NCI-H2029 (cell line): ENCODE data around the gene SWAP70.
A peak's percentile ranks its signal among the peaks of the same experiment; 100 is the strongest.

Experiments
- DNase-seq: peaks from one replicate; lab custom pipeline; 2025; lab: John Stamatoyannopoulos, UW

Gene SWAP70

DNA sequence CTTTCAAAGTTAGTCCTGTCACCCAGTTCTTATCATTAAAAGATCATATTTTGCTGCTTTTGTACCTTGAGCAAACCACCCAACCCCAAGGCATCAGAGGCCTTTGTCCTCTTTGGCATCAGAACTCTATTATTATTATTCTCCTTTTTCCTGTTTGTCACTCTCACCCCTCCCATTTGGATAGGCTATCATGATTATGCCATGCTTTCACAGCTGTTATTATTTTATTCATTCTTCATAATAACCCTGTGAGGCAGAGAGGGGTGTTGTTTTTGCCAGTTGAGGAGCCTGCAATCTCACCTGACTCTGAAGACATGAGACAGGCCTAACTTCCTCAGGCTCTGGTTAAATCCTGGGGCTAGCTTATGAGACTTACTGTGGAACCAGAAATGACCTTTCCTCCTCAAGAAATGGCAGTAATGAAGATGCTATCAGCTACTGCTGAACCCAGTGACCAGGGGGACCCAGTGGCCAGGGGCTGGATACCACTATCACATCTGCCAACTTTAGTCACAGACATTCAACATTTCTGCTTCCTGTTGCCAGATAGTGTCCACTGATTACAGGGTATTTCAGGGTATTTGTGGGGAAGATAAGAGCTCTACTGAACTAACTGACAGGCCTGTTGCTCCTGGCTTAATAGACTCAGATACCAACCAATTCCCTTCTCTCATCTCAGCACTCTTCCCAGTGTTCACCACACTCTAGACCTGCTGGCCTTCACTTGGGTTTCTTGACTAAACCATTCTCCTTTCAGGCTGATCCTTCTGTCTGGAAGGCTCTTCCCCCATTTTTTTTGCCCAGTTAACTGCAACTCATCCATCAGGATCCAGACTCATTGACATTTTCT lies 11.8 kb upstream of the SWAP70 start:
- no peak for DNase-seq

DNA sequence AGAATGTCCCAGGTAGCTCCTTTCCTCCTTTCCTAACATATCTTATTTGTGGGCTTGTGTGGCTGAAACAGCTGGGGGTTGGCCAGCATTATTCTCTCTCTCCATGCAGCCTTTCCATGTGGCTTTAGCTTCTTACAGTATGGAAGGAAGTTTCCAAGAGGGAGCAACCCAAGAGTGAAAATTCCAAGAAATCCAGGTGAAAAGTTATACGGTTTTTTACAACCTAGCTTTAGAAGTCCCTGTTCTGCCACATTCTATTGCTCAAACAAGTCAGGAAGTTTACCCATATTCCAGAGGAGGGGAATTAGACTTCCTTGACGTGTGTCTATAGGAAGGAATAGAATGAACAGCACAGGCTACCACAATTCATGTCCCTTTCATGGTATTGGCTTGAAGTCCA lies 10.0 kb upstream of the SWAP70 start:
- no peak for DNase-seq

DNA sequence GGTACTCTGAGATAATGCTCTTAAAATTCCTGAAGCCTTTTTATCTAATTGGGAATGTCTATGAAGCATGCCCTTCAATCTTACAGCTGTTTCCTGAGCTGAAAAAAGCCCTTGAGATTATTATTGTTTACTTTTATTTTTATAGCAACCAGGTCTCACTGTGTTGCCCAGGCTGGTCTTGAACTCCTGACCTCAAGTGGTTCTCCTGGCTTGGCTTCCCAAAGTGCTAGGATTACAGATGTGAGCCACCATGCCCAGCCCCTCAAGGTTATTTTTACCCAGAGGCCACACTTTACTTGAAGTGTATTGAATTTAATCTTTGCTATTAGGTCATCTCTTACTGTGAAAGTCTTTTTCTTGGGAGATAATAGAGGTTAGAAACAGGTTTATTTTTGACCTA lies 7.0 kb upstream of the SWAP70 start:
- DNase-seq = peak; percentile 33

DNA sequence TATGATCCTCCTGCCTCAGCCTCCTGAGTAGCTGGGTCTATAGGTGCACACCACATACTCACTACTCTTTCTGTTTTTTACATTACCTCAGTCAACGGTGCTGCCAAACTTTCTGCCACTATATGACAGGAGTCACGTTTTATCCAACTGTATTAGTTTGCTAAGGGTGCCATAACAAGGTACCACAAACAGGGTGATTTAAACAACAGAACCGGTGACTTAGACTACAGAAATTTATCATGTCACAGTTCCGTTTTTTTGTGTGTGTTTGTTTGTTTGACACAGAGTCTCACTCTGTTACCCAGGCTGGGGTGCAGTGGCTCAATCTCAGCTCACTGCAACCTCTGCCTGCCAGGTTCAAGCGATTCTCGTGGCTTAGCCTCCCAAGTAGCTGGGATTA lies 6.3 kb upstream of the SWAP70 start:
- no peak for DNase-seq

DNA sequence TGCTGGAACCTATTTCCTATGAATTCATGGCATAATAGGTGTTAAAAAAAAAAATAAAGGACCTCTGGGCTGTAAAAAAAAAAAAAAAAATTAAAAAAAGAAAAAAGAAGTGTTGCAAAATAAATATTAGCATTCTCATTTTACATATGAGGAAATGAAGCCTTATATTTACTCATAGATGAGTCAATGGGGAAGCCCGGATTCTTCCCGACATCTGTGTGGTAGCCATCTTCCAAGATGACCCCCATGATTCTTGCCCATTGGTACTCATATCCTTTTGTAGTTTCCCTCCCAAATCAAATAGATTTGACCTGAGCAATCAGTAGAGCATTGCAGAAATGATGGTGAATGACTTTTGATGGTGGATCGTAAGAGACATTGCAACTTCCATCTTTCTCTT lies 3.0 kb upstream of the SWAP70 start:
- DNase-seq = peak; percentile 76

DNA sequence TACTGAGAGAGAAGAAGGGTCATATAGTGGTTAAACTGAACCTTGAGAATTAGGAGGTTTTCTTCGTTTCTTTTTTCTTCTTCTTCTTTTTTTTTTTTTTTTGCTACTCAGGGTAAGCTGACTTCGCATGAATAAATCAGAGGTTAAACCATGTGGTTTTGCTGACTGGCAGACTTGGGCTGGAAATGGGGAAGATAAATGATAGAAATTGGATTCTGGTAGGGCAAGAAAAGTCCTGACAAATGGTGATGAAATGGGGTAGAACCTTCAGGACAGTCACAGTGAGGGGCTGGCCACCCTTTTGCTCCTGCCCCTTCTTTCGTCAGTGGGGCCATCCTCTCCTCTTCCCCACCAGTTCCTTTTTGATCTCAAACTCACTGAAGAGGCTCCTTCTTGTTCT lies 1.6 kb upstream of the SWAP70 start:
- no peak for DNase-seq

DNA sequence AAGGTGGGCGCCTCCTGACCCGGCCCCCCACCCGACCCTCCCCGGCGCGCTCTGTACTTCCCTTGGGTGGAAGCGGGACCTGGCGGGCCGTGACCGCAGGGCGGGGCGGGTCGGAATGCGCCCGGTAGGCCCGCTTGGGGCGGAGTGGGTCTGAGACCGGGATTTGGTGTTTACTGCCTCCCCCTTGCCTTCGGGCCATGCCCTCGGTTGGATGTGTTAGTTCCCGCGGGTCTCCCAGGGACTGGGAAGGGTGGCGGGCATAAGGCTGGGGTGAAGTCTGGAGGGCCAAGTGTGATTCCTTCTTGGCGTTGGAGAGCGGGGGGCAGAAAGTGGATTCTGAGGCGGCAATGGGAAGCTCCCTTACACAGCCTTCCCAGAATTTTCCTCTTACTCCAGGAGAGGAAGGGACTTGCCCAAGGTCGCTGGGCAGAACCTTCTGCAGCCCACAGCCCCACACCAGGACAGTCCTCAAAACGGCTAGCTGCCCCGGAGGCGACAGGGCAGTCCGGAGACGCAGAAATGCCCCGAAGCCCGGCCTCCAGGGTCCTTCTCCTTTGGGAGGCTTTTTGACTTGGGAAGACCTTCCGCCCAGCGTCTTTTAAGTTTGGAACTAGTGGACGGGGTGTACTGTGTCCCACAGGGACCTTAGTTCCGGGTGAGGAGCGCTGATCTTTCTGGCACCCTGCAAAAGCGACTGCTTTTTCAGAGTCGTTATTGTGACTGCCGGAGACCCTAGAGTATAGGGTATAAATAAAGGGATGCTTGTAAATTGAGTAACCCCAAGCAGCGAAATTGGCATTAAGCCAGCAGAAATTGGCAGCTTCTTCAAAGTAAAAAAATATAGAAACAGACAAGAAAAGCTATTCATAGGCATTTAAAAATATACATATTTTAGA lies 647 bp downstream of the SWAP70 start:
- peak; percentile 20 for DNase-seq

DNA sequence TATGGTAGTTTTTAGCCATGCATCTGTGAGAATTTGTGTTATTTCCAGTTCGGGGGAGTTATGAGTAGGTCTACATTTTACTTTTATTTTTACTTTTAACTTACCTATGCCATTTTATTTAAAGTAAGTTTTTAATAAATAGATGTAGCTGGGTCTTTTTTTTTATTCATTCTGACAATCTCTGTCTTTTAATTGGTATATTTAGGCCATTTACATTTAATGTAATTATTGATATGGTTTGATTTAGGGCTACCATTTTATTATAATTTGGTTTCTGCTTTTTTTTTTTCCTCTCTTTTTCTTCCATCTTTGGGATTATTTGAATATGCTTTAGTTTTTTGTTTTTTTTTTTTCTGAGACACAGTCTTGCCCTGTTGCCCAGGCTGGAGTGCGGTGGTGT lies 1.9 kb downstream of the SWAP70 start:
- DNase-seq = no peak

DNA sequence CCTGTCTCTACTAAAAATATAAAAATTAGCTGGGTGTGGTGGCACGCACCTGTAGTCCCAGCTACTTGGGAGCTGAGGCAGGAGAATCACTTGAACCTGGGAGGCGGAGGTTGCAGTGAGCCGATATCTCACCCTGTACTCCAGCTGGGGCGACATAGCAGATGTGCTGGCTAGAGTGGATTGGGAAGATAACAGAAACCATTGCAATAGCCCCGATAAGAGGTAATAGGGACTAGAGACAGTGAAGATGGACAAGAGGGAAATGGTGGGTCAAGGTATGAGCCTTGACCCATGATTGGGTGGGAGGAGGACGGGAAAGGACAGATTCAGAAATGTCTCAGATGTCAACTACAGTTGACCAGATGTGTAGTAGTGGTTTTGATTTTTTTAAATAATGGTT lies 6.1 kb downstream of the SWAP70 start:
- no peak for DNase-seq

DNA sequence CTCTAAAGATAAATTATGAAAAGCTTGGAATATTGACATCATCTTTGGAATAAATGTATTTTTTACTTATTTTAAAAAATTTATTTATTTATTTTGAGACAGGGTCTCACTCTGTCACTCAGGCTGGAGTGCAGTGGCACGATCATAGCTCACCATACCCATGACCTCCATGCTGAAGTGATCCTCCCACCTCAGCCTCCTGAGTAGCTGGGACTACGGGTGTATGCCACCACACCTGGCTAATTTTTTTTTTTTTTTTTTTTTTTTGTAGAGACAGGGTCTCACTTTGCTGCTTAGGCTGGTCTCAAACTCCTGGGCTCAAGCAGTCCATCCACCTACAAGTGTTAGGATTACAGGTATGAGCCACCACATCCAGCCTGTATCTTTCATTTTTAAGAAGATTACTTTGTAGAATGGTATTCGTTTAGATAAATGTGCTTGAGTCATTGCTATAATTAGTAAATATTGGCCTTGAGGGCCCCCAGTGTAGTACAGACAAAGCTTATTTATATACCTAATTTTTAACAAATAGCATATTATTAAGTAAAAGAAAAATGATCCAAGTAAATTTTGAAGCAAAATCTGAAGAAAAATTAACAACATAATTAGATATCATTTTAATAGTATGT lies 8.5 kb downstream of the SWAP70 start:
- no peak for DNase-seq

DNA sequence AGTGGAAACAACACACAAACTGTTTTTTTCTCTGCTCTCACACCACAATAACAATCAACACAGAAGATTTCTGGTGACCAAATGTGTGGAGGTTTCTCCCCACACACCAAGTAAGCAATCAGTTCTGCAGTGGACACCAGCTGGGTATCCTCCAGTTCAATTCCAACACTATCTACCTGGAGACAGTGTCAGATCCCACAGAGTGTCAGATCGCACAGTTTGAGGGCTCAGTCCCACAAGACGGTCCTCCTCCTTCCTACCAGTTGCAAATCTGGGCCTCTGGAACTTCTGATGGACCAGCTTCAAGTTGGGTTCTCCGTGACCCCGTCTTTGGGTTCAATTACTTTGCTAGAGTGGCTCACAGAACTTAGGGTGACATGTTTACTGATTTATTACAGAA lies 9.0 kb downstream of the SWAP70 start:
- DNase-seq = no peak

DNA sequence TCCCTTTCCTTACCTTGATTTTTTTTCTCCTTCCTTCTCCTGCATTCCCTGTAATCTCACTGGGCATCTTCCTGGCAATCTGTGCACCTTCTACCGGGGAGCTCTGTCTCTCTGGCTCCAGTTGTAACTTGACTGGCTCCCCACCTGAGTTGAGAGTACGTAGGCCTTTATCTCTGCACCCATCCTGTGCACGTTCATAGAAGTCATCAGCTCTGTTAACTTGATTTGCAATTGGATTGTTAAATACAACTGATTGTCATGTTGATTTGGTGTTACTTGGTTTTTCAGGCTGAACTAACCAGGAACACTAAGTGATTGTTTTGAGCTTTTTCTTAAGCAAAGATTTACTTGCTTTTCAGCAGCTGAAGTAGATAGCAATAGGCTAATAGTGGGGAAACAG lies 11.8 kb downstream of the SWAP70 start:
- no peak for DNase-seq

DNA sequence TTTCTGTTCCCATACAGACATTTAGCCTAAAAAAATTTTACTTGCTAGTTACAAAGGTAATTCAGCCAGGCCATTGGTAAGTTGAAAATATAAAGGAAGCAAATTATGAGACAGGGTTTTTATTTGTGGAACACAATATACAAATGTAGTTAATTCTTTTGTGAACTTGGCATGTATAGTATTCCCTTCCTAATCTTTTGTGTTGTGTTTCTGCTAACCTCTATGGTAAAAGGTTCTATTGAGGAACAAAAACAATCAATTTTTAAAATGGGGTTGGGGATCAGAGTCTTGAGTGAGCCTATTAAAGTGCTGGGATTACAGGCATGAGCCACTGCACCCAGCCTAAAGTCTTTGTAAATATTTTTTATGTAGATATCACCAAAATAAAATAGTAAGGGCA lies 14.1 kb downstream of the SWAP70 start:
- DNase-seq = no peak

DNA sequence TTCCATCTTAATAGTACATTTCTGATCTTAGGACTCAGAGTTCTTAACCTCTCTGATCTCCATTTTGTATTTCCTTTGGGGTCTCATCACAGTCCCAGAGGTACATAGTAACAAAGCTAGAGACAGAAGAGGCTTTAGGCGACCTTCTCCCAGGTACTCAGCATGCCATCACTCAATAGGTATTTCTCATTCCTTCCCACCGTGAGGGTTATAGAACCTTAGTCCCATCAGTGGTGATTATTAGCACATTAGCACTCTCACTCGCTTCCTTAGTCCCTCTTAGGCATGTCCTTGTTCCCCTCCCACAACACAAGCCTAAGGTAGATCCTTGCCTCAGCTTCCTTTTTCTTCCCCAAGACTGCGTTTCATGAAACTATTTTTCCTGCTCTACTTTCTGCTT lies 14.7 kb downstream of the SWAP70 start:
- DNase-seq = no peak

DNA sequence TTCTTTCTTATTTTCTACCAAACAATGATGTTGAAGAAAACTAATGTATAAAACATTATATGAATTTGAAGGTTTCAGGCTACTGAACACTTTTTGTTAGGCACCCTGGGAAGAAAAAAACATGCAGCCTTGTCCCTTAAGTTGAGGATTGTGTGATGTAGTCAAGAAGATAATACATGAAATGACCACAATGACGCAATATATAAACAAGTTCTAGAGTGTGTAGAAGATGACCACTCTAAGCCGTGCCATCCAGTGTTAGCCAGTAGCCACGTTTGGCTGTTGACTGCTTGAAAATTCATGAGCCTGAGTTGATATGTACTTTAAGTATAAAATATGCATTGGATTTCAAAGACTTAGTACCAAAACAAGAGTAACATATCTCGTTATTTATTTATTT lies 16.2 kb downstream of the SWAP70 start:
- no peak for DNase-seq

DNA sequence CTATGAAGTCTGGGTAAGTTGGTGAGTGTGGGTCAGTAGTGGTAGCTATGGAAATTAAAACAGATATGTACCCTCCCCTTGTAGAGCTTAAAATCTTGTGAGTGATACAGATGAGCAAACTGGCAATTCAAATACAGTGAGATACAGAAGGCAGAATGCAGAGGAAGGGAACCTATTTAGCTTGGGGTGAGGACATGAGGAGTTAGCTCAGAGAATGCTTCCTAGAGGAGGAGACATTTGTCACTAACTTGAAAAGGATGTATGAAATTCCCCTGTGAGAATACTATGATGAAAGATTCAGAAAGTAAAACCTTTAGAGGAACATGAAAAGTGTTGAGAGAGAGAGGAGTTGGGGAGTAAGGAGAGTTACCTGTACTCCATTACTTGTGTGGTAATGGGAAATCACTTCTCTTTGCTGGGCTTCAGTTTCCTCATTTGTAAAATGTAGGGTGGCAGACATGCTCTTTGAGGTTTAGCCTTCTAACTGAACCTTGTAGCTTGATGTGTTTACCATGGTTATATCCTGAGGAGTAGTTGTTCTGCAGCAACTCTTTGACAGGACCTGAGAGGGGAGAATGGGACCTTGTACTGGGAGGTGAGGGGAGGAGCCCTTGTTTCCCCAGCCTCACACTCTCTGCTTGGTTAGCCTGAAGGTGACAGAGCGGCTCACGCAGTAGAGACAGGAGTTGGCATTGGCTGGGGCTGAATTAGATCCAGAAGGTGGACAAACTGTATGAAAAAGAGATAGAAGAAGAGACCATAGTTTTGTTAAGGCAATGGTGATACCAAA lies 17.9 kb downstream of the SWAP70 start:
- DNase-seq = no peak

DNA sequence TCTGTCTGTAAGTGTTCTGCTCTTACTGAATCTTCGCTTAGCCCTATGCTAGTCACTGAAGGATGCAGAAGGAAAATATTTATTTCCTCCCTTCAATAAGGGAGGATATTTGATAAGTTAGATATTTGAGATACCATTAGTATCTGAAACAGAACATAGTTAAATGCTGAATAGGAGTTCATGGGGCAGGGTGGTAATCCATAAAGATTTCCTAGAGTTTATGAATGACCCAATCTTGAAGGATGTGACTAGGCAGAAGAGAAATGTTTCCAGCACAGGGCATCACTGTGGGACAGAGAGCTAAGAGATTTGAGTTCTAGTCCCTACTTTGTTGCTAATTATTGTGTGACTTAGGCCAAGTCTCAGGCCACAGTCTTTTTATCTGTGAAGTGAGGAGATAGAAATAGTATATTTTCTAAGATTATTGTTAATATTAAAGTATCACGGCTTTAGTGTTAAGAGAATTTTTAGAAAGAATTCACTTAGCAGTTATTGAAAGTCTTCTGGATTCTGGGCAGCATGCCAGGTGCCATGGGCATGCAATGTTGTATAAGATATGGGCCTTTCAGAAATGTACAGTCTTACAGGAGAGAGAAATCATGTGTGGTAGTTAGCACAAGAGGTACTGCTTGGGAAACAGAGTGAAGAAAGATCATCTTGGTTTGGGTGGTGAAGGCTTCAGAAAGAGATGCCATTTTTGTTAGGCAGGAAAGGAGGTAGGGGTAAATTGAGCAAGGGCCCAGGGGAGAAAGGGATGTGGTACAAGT lies 24.0 kb downstream of the SWAP70 start:
- no peak for DNase-seq

DNA sequence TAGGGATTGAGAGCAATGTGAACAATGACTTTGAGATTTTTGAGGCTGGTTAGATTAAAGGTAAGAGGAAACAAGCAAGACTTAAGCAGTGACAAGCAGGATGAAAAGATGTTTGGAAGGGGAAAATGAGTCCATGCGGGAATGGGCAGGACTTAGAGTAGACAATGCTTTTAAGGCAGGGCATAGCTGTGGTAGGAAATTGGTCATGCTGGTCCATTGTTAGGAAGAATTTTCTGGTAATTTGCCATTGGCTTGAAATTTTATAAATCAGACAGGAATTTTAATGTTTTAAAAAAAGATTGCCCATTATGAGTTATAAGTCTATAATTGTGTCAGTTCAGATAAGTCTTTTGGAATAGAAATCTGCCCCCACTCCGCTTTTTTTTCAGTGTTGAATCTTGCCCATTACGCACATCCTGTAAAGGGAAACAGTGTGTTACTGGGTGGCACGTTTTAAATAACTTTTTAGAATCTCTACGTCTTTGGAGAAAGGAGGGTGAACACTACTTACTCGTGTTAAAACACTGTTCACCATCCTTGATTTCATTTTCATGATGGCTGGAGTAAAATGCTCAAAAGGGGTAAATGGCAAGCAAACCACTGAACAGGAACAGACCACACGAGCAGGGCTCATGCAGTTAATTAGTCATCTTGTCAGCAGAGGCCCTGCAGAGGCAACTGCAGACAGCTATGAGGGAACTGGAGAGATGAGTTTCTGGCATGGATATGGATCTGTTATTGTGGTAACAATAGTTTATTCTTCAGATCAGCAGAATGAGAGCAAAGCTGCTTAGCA lies 25.0 kb downstream of the SWAP70 start:
- DNase-seq = no peak

DNA sequence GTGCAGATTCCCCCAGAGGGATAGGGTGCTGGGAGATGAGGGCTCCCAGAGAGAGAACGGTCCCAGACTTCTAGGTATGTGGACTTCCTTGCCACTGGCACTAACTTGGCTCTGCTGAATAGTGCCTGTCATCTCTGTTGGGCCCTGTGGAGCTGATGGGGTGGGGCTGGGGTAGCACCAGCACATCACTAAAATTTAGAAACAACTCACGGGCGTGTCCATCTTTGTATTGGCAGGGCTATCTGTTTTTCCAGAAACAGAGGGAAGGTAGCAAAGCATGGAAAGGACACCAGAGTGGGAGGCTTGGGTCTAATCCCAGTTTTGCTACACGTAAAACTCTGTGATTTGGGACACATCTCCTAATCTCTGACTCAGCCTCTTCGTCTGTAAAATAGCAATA lies 25.8 kb downstream of the SWAP70 start:
- no peak for DNase-seq

DNA sequence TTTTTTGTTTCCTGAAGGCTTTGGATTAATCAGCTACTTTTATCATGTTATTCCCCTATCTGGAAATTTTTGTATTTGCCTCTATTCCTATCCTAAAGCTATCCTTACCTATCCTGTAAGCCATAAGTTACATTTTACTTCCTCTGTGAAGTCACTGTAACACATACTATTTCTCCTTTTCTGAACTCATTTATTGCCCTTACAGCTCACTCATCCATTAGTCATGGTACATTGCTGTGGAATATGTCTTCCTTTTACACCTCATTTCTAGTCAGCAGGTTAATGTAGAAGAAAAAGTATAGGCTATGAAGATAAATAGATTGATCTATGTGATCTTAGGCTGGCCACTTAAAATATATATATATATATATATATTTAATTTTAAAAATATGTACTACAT lies 28.0 kb downstream of the SWAP70 start:
- no peak for DNase-seq
